ENCODE measurements around the gene XRRA1.
A peak's percentile ranks its signal among the peaks of the same experiment; 100 is the strongest.
"Not testable (repeated sequence)": the region's sequence is repeated elsewhere in the genome, so short reads cannot be mapped to it uniquely, and the experiment has no call there.

The XRRA1 gene, protein sequence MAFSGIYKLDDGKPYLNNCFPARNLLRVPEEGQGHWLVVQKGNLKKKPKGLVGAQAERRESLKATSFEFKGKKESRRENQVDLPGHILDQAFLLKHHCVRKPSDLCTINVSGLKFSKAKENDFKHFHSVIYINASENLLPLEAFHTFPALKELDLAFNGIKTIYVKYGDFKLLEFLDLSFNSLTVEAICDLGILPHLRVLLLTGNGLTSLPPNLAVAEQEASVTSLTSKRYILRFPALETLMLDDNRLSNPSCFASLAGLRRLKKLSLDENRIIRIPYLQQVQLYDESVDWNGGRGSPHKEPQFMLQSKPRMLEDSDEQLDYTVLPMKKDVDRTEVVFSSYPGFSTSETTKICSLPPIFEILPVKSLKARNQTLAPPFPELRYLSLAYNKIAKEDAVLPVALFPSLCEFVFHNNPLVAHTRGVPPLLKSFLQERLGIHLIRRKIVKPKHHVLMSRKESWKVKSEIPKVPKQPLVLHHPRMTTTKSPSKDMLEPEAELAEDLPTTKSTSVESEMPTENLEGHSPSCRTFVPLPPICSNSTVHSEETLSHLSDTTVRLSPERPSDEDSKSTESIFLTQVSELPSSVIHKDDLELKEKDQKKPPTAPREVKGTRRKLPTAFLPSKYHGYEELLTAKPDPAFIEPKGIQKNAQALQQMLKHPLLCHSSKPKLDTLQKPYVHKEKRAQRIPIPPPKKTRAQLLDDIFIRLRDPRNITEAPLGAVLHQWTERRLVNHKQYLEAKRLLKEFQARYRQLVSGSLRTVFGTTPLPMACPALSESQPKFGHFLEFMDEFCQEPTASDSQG

DNA sequence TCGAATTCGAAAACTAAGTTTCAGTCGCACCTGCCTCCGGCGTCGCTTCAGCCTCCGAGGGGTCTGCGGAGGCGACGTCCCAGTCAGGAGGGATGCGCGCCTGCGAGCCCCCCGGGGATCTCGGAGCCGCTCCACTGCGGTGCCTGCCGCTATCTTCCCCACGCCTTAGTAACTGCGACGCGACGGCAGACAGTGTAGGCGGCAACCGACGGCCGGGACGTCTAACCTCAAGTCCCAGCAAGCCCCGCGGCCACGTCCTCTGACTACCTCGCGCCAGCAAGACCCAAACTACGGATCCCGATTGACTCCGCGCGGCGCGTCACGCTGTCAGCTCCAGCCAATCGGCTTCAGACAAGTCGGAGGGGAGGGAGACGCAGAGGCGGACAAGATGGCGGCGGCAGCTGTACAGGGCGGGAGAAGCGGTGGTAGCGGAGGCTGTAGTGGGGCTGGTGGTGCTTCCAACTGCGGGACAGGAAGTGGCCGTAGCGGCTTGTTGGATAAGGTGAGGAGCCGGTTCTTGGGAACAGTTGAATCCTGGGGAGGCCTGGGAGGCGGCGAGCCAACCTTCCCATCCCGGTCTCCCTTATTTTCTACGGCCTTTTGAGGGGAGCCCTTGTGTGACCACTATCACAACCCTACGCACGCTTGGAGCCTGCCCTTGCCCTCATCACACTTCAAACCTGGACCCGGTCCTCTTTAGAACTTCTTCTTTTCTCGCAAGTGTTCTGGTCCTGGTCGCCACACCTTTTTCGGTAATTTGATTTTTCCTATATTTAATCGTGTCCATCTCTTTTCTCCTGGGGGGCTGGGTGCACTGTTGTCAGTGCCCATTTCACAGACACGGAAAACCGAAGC lies at the start of gene XRRA1, which contains the start of gene SPCS2:
Gene XRRA1, minus strand, starts transcription at position 194 of the 855 bp plus-strand sequence. CDS start 8,213 bp downstream, outside the sequence.
Gene SPCS2, plus strand, starts transcription at position 369 of the 855 bp plus-strand sequence. Its CDS starts 20 bp downstream, at position 389.
- peak; percentile 99 for DNase-seq

DNA sequence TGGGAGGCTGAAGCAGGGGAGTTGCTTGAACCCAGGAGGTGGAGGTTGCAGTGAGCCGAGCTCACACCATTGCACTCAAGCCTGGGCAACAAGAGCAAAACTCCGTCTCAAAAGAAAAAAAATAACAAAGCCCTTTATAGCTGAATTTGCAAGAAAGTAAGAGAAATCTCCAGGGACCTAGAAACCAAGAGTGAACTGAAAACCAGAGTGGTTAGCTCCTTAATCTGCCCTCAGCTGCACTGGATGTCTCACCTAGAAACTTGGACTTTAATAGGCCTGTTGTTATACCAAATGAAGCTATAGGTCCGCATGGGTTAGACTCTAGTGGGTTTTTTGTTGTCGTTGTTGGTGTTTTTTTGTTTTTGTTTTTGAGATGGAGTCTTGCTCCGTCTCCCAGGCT lies 44.0 kb upstream of the XRRA1 start:
- DNase-seq = no peak

DNA sequence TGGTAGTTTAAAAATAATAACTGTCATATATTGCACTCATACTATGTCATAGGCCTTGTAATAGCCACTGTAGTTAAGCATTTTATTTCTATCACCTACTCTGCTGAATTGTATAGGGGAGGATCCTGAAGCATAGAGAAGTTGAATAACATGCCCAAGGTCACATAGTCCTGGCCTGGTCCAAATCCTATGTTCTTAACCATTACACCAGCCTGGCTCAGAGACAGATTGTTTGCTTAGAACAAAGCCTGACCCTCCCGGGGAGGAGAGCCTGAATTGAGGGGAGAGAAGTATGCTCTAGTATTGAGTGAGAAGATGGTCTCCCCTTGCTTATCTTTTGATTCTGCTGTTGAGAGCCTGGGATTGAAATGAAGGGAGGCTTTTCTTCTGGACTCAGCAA lies 42.0 kb upstream of the XRRA1 start:
- no peak for DNase-seq

DNA sequence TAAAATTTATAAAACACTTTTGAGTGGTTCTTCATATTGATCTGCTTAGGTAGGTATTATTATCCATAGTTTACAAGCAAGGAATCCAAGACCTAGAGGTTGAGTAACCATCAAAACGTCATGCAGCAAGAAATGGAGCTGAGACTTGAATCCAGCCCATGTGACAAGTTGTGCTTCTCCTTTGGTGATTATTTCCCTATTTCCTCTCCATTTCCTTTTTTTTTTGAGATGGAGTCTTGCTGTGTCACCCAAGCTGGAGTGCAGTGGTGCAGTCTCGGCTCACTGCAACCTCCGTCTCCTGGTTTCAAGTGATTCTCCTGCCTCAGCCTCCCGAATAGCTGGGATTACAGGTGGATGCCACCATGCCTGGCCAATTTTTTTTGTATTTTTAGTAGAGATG lies 41.3 kb upstream of the XRRA1 start:
- DNase-seq = not testable (repeated sequence)

DNA sequence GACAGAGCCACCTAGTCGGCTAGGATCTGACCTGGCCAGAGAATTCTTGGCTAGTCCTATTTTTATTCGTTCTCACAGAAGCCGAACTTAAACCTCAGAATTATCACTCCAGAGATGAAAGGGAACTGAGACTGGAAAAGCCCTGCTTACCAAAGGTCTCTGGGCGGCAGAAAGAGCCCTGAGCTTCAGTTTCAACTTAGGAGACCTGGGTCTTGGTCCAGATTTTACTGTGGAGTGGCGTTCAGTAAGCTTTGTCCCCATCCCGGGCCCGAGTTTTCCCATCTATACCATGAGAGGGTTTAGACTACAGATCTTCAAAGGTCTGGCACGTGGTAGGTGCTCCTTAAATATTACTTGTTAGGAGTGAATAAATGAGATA lies 40.4 kb upstream of the XRRA1 start:
- peak; percentile 11 for DNase-seq

DNA sequence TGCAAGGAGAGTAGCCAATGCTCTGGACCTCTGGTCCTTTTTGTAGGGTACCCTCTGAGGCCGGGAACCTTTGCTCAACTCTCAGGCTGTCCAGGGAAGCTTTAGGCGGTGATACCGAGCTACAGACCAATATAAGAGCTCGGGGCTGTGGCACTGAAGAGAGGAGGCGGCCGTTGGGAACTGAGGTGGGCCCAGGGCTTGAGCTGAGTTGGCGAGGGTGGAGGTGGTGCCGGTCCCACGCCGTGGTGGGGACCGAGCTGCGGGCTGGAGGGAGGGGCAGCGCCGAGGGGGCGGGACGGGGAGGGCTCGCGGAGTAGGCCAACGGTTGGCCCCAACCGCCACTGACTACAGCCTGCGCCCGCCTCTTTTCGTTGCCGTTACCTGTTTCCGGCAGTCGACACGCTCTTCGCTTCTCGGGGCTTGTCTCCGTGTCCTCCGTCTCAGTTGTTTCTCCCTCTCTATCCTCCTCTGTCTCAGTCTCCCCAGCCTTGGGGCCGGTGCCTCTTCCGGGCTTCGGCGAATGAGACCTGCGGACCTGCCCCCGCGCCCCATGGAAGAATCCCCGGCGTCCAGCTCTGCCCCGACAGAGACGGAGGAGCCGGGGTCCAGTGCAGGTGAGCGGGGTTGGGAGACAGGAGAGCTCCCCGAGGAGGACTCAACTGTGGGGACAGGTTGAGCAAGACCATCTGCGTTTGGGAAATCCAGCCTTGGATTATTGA lies 39.8 kb upstream of the XRRA1 start, which contains the start of gene NEU3:
Gene NEU3, plus strand, starts transcription at position 393 of the 719 bp plus-strand sequence. Its CDS starts 128 bp downstream, at position 521.
- peak; percentile 92 for DNase-seq

DNA sequence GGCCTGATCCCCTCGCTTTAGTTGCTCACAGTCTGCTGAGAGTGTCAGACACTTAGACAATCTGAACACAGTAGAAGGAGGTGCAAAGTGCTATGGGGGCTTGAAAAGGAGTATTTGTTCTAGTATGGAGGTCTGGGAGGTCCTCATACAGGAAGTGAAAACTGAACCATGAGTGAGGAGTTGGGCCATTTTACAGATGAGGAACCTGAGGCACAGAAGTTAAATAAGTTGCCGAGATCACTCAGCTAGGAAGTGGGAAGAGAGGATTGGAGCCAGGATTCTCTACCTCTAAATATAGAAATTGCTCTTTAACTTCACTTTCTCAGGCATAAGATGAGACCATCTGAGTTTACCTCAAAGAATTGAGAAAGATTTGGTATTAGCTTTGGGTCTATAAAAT lies 35.8 kb upstream of the XRRA1 start:
- DNase-seq = no peak

DNA sequence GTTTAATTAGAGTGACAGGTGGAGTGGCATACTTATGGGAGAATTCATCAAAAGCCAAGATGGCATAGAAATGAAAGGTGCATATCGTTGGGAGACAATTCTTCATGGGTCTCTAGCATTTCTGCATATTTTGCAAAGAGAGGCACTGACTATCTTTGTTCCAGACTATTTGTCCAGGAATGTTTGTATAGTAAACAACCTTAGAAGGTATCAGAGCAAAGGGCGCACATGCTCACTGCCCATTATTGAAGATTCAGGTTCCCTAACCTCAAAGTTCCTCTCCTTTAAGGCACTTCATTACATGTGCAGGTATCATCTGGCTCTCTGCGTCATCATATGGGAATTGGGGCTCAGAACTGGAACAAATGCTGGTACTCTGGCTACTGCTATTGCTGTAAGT lies 35.2 kb upstream of the XRRA1 start:
- DNase-seq = no peak

DNA sequence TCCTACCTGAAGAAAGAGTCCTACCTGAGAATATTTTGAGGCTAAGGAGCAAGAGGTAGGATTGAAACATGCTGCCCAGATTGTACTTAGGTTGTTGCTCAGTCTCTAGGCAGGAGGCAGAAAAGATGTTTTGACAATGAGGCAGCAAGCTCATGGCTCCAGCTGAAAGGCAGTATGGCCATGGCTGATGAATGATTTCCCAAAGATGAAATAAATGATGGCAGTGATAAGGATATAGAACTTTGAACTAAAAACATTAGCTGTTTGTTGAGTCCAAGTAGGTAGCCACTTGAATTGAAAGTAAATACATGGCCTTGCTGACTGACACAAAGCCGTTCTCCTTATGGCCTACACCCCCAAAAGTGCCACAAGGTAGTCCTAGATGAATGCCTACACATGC lies 33.0 kb upstream of the XRRA1 start:
- no peak for DNase-seq

DNA sequence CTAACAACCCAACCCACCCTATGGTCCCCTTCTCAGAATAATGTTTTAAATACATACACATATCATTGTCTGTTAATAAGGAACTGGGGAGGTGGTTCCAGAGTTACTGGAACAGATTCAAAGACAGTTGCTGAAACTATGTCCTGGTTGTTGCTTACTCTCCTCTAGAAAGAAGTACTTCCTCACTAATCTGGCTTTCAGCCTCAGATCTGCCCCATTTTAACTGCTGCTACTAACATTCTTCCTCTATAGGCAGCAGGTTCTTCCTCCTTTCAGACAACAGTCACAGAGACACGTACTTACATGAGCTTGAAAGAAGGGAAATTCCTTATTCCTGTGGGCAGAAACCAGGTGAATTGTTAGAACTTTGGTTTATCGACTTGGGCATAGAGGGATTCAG lies 31.7 kb upstream of the XRRA1 start:
- no peak for DNase-seq

DNA sequence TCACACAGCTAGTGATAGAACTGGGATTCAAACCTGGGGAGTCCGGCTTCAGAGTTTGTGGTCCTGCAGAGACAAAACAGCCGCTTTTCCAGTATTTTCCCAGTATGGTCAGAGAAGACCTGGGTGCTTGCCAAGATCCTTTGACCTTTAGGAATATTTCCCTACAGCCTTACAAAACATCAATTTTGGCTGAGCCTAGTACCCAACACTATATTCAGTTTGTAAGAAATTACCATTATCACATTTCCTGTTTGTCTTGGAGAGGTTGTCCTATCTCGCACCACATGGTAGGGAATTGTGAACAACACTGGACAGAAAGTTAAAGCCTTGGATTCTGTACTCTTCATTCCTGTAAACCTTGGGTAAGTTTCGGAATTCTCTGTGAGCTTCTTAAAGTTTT lies 29.1 kb upstream of the XRRA1 start:
- no peak for DNase-seq

DNA sequence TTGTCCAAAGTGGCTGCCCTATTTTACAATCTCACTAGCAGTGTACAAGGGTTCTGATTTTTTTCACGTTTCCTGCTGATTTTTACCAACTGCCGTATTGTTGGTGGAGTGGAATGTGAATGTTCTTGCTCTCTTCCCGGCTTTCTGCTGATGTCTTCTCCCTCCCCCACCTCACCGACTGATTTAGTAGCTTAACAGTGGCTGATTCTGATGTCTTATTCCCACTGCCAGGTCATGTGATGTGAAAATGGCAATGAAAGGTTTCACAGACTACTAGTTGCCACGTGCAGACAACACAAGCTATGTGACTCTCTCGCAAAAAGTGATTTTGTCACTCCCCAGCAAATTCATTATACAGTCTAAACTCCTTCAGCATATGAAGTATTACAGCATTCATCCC lies 22.5 kb upstream of the XRRA1 start:
- DNase-seq = no peak

DNA sequence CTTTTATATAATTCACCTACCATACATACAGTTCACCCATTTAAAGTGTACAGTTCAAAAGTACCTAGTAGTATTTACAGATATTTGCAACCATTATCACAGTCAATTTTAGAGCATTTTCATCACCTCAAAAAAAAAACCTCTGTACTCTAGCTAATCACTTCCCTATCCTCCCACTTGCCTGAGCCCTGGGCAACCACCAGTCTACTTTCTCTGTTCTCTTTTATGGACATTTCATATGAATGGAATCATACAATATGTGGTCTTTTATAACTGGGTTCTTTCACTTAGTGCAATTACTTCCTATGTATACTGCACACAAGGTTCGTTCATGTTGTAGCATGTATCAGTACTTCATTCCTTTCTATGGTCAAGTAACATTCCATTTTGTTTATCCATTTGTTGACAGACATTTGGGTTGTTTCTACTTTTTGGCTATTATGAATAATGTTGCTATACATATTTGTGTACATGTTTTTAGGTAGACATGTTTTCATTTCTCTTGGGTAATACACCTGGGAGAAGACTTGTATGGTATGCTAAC lies 22.0 kb upstream of the XRRA1 start:
- no peak for DNase-seq

DNA sequence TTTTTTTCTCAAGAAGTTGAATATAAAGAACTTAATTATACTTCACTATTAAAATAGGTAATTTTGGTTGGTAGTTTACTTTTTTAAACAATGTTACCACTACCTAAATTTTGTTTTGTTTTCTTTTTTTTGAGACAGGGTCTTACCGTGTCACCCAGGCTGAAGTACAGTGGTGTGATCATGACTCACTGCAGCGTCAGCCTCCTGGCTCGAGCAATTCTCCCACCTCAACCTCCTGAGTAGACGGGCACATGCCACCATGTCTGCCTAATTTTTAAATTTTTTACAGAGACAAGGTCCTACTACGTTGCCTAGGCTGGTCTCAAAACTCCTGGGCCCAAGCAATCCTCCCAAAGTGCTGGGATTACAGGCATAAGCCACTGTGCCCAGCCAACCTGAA lies 17.8 kb upstream of the XRRA1 start:
- DNase-seq = no peak

DNA sequence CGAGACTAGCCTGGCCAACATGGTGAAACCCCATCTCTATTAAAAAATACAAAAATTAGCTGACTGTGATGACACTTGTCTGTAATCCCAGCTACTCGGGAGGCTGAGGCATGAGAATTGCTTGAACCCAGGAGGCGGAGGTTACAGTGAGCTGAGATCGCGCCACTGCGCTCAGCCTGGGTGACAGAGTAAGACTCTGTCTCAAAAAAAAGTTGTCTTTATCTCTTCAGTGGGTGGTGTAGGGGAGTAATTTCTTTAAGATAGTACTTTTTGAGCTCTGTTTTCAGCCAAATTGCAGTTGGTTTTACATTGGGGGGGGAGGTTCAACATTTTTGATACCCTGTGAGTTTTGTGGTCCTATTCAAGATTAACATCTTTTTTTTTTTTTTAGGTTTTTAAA lies 11.2 kb upstream of the XRRA1 start:
- not testable (repeated sequence) for DNase-seq

DNA sequence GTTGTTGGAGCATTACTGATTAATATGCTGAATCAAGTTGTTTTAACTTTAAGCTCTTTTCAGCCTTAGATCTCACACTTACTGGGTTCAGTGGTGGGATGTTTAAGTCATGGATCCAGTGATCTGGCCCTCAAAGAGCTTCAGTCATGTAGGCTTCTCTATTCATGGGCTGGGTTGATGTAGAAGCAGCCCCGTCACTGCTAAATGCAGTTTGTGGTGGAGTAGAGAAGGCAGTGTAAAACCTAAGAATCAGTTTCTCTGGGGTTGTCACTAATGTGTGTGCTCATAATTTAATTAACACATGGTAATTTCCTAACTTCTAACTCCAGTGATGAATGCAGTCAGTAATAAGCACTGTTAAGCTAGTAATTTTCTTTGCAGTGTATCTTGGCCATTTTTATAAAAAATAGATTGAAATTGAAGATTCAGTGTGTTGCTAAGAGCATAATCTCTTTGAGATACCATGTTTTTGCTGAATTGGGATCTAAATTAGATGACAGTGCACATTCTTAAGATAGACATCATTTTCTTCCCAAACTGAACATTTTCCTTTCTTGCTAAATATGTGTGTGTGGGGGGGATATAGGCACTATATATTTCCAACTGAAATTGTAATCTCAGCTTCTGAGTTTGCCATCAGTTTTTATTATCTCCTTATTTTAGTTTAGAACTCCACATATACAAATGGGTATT lies 9.2 kb upstream of the XRRA1 start:
- no peak for DNase-seq

DNA sequence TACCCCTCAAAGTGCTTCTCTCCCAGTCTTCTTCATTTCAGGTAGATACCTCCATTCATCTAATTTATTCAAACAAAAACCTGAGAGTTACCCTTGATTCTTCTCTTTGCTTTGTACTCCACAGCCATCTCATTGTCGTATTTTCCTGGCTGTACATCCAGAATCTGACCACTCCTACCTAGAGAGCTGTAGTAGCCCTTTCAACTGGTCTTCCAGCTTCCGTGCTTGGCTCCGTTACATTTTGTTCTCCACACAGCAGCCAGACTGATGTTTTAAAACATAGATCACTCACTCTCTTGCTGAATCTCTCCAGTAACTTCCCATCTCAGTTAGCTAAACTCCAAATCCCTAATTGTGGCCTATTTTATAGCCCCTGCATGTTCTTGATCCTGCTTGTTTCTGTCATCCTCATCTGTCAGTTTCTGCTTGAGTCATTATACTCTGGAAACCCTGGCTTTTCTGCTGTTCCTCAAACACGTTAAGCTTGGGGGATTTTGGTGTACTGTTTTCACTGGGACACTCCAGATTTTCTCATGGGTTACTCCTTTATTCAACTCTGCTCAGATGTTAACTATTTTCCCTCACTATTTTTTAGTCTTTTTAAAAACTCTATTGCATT lies 7.6 kb upstream of the XRRA1 start:
- no peak for DNase-seq

DNA sequence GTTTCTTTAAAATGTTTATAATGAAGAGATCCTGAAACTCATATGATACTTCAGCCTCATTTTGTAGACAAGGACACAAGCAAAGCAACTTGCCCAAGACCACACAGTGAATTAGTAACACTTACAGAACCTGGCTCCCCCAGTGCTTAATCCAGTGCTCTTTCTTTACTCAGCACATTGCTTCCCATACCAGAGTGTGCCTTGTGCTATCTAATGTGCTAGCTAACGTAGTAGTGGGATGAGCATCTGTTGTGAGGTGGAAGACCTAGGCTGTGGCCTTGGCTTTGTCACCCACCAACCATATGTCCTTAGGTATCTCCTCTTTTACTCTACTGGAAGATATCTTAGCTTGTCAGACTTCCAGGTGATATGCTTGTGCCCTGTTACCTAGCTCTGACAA lies 5.3 kb upstream of the XRRA1 start:
- no peak for DNase-seq

DNA sequence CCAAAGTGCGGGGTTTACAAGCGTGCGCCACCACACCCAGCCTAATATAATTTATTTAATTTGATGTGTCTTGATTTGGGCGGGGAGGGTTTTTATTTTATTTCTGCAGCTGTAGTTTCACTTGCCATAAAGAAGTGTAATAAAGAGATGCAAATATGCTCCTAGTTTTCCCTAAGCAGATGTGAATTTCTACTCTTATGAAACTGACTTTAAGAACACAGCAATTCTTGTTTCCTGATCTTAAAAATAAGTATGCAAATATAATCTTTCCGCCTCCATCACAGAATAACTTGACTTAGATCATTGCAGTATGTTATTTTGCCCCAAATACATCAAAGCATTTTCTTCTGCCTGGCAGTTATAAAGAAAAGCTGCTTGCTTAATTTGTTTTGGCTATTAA lies 4.6 kb upstream of the XRRA1 start:
- DNase-seq = no peak

DNA sequence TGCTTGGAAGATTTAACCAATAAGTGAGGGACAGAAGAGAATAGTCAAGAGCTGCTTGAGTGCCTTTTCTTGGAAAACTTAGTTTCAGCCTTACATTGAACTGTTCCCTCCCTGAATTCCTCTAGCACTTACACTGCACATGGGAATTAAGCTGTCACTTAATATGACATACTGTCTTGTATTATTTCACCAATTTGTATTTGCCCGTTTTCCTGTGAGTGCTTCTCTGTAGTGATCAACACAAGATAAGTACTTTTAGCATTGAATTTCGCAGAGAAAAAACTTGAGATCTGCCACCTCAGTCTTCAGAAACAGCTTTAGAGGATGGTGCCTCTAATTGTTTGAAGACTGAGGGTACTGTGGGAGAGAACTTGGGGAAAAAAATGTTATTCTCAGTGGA lies 3.9 kb upstream of the XRRA1 start:
- DNase-seq = no peak

DNA sequence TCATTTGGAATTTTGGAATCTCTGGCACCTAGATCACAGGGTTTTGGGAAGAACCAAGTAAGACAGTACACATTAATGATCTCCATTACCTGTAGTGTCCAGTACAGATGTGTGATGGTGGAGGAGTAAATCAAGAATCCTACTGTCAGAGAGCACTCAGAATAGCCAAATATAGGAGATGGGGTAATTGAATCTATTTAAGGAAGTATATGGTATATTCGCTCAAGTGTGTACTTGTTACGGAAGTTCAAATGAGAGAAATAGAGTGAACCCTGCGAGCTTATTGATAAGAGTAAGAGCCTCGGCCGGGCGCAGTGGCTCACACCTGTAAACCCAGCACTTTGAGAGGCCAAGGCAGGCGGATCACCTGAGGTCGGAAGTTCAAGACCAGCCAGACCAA lies 2.3 kb upstream of the XRRA1 start:
- no peak for DNase-seq
